Astrocyte (in vitro differentiated cells and primary cell): ENCODE results near the gene DLGAP1.

Experiments
- EZH2 ChIP-seq: IDR thresholded peaks from 2 replicates; pipeline ENCODE4 v1.6.1; 2012; ENCODE audit warnings: mild to moderate bottlenecking, low read length, inconsistent platforms; ENCODE audit not compliant: insufficient read depth
- TF ChIP-seq, protein P1 (sequence below): IDR thresholded peaks from 2 replicates; pipeline ENCODE4 v1.5.1; 2011; ENCODE audit warnings: low read depth, mild to moderate bottlenecking, inconsistent platforms, low read length, moderate library complexity; ENCODE audit not compliant: insufficient read depth

DNA sequence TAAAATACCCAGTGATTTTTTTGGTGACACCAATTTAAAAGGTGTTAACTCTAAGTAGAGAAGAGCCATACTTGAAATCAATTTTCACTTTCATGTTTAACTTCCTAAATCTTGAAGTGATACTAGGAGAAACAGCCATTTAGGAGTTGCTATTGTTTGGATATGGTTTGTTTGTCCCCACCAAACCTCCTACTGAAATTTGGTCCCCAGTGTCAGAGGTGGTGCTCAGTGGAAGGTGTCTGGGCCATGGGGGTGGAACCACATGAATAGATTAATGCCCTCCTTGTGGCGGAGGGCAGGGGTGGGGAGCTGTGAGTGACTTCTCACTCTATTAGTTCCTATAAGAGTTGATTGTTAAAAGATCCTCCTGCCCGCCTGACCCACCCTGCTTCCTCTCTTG, 377.9 kb downstream of the DLGAP1 start:
- TF ChIP-seq, protein P1, sequence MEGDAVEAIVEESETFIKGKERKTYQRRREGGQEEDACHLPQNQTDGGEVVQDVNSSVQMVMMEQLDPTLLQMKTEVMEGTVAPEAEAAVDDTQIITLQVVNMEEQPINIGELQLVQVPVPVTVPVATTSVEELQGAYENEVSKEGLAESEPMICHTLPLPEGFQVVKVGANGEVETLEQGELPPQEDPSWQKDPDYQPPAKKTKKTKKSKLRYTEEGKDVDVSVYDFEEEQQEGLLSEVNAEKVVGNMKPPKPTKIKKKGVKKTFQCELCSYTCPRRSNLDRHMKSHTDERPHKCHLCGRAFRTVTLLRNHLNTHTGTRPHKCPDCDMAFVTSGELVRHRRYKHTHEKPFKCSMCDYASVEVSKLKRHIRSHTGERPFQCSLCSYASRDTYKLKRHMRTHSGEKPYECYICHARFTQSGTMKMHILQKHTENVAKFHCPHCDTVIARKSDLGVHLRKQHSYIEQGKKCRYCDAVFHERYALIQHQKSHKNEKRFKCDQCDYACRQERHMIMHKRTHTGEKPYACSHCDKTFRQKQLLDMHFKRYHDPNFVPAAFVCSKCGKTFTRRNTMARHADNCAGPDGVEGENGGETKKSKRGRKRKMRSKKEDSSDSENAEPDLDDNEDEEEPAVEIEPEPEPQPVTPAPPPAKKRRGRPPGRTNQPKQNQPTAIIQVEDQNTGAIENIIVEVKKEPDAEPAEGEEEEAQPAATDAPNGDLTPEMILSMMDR: no peak
- TF ChIP-seq EZH2: no peak
